GM12872 (cell line): ENCODE data around the gene CBY1.

Experiments used
- CTCF ChIP-seq: IDR thresholded peaks from 3 replicates; pipeline ENCODE4 v1.5.1; 2011; ENCODE audit warnings: low read depth, mild to moderate bottlenecking, low read length, moderate library complexity; ENCODE audit not compliant: insufficient read depth

The CBY1 gene

GRCh38 chr22:38706901-38707195, 50.4 kb downstream of the CBY1 start:
- TF ChIP-seq CTCF: no peak

DNA sequence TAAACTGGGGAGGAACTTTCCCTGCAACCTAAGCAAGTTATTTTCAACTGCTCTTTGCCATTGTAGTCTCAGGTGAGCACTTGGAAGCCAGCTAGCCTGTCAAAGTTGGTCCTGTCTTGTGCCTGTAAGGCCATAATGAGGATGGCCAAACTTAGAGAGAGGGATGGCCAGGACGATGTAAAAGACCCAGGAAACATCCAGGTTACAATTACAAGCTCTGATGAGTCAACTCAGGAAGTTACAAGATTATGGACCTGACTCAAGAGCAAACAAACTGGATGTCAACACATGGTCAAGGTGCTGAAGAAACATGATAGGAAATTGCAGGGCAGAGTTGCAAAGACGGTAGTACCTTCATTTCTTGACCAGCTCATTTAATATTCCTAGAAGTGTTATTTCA, 50.9 kb downstream of the CBY1 start:
- no peak for TF ChIP-seq CTCF

DNA sequence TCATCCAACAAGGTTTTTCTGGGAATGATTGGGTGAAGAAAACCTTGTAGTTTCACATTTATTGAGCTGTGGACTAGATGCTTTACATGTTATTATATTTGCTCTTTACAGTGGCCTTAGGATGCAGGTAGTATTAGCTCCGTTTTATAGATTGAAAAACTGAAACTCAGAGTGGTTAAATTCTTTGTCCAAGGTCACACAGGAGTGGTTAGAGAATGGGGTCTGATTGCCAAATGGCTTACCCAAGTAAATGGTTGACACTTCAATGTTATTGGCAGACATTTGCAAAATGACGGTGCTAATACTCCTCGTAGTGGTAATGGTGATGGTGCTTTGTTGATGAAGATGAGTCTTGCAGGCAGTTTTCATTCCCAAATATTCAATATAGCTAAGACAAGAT, 51.5 kb downstream of the CBY1 start:
- TF ChIP-seq CTCF: no peak

DNA sequence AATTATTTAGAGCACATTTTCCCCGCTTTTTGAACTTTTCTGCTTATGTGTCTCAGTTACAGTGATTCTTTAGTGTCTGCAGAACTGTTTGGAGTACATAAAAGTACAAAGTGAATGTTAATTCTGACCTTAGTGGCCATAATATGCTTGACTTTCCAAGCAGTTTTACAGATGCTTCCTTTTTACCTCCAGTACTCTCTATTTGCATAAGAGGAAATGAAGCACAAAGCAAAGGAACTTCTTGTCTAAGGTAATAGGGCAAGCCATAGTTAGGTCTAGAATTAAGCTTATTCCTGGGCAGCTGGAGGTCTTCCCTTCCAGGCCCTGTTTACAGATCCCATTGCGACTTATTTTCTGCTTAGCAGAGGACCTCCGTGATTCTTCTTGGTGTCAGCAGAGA, 52.9 kb downstream of the CBY1 start:
- no peak for TF ChIP-seq CTCF

DNA sequence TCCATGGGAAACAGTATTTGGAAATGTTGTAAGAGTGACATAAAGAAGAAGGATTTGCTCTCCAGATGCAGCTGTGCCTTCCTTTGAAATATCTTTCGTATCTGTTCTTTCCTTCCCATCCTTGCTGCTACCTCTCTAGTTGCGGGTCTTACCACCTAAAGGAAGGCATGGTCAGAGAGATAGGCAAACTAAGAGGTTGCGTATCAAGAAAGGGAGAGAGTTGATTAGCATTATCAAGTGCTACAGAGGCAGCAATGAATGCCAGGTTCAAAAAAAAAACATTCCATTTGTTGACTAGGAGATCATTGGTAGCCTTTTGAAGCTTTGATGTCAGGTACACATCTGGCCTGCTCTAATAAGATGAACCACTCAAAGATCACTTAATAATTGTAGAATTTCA, 53.9 kb downstream of the CBY1 start:
- no peak for TF ChIP-seq CTCF

DNA sequence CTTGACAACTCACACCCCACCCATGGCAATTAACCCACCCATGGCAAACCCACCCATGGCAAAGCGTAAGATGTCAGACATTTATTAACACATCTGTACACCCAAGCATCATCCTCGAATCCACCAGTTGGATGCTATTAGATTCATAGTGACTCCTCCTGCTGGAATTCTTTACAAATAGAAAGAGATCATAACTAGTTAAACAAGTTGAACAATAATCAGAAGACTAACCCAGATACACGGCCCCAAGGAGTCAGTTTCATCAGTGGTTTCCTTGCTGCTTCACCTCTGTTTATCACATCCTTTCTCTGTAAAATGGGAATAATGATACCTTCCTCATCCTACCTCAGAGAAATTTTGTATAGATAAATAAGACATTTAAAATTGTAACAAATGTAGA, 54.4 kb downstream of the CBY1 start:
- no peak for TF ChIP-seq CTCF

DNA sequence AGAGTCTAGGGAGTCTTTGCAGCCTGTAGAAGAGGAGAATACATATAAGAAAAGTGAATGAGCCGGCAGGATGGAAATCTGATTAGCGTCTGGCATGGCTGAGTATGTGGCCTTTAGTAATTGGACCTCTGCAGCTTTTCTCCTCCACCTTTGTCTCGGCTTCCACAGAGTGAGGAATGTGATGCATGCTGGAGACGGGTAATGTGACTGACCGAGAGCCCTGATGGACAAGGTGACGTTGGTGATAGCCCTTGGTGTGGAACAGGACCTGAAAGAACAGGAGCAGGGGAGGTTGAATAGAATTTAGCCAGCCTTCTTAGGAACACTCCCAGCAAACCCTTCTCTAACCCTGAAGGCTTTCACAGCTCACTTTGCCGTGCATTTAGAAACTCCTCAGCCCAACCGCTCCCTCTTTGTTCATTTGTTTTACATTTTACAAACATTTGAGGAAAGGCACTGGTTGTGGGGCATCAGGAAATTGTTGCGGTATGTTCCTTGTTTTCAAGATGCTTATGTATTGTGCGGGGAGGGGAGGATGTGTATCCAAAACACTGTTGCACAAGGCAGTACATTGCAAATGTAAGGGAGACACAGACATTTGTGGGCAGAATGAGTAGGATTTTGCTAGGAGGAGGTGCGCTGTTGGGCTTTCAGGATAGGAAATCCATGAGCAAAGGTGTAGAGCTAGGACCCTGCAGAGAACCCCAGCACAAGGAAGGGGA, 56.2 kb downstream of the CBY1 start:
- no peak for TF ChIP-seq CTCF

GRCh38 chr22:38713921-38714320, 57.5 kb downstream of the CBY1 start:
- no peak for TF ChIP-seq CTCF
